Endothelial cell (in vitro differentiated cells): ENCODE measurements around the gene KCTD11. TPM values are rescaled to one million over a fixed set of nuclear protein-coding genes. Genes with fewer than 3 reads are reported as not detected.
"Not testable (repeated sequence)": the region's sequence is repeated elsewhere in the genome, so short reads cannot be mapped to it uniquely, and the experiment has no call there.

Experiments
- DNase-seq: peaks from one replicate; pipeline ENCODE4 v3.0.0; 2021; ENCODE audit warnings: low spot score
- H3K27ac Mint-ChIP-seq: one replicate; pipeline ENCODE4 v1.8.0; 2021; ENCODE audit warnings: mixed read lengths, inconsistent platforms; ENCODE audit not compliant: unreplicated experiment
- H3K27me3 Mint-ChIP-seq: one replicate; pipeline ENCODE4 v1.8.0; 2021; ENCODE audit warnings: mild to moderate bottlenecking, moderate library complexity, mixed read lengths, inconsistent platforms; ENCODE audit not compliant: unreplicated experiment
- H3K36me3 Mint-ChIP-seq: one replicate; pipeline ENCODE4 v1.8.0; 2021; ENCODE audit warnings: mild to moderate bottlenecking, low read depth, mixed read lengths, inconsistent platforms; ENCODE audit not compliant: unreplicated experiment
- H3K4me1 Mint-ChIP-seq: one replicate; pipeline ENCODE4 v1.8.0; 2021; ENCODE audit warnings: mild to moderate bottlenecking, mixed read lengths, inconsistent platforms; ENCODE audit not compliant: unreplicated experiment
- H3K4me3 Mint-ChIP-seq: one replicate; pipeline ENCODE4 v1.8.0; 2021; ENCODE audit warnings: mild to moderate bottlenecking, mixed read lengths, inconsistent platforms; ENCODE audit not compliant: unreplicated experiment
- H3K9me3 Mint-ChIP-seq: one replicate; pipeline ENCODE4 v1.8.0; 2021; ENCODE audit warnings: mixed read lengths, inconsistent platforms; ENCODE audit not compliant: unreplicated experiment
- CTCF ChIP-seq: fragments of 200-600 bp; sonication (generic); IDR thresholded peaks from one replicate; pipeline ENCODE4 v1.5.0; 2021; ENCODE audit warnings: antibody characterized with exemption; ENCODE audit not compliant: unreplicated experiment
- total RNA-seq: library from RNA; stranded (reverse); fragmentation: NEBNext Ultra II Directional; extraction: Animal tissue kit (Norgen Biotek cat#: 25700); gene quantifications from one replicate; pipeline ENCODE4 v1.2.1, GENCODE V29; 2021; ENCODE audit not compliant: unreplicated experiment

KCTD11 gene
- total RNA-seq, 1 donor from 2014 or later = 4.8 TPM

DNA sequence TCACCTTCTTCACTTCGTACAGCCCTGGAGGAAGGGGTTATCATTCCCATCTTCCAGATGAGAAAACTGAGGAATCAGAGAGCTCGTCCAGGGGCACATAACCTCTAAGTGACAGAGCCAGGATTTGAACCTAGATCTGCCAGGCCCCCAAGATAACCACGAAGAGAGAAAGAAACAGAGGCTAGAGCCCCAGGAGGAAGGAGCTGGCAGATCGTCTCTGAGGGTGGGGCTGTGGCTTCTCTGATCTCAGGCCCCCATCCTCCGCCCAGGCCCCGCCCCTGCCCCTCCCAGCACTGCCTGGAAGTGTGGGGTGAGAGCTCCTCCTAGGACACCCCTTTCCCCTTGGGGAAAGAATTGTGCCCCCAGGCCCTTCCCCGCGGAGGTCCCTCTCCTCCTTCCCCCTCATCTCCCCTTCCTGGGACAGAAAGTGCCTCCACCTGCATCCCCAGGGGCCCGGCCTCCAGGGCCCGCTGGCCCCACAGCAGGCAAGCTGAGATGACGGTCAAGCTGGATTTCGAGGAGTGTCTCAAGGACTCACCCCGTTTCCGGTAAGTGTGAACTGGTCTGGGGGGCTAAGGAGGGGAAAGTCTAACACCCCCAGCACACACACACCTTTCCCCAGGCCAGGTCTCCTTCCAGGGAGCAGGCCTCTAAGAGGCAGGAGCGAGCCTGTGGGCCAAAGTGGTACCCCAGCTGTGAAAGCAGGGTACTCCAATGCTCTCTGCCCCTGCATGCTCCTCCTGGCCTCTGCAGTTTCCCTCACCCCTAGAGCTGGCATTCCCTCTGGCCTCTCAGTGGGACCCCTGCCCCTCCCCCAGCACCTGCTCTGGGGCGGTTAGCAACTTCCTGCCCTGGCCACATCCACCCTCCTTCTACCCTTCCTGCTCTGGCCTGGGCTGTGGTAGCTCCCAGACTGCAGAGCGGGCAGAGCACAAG lies 15.5 kb upstream of the KCTD11 start, which contains the start of gene ACAP1:
Gene ACAP1 (plus strand): TSS at position 290 of the 936 bp plus-strand sequence. CDS start 206 bp downstream, at position 496.
- no peak within 1 kb of the TSS for H3K4me3 Mint-ChIP-seq
- no peaks in the 10 kb centered on the region for H3K36me3 Mint-ChIP-seq

DNA sequence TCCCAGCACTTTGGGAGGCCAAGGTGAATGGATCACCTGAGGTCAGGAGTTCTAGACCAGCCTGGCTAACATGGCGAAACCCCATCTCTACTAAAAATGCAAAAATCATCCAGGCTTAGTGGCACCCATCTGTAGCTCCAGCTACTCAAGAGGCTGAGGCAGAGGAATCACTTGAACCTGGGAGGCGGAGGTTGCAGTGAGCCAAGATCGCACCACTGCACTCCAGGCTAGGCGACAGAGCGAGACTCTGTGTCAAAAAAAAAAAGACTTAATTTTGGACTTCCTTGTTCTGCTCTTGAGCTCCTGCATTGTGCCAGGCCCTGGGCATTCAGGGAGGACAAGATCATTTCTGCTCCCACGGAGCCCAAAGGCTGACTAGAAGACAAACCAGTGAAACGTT lies 14.4 kb upstream of the KCTD11 start:
- H3K4me3 Mint-ChIP-seq, H3K9me3 Mint-ChIP-seq, H3K27me3 Mint-ChIP-seq, DNase-seq, H3K36me3 Mint-ChIP-seq: not testable (repeated sequence)
- Mint-ChIP-seq H3K4me1 (peaks cover 15% of the 10 kb centered on the region), H3K27ac (peak overlapping the region; percentile 15)

More for the DNA sequence above, 15.5 kb upstream of the KCTD11 start, which contains the start of gene ACAP1:
- peak; percentile 13 for DNase-seq
- no peak for TF ChIP-seq CTCF
- H3K4me1 Mint-ChIP-seq = peaks cover 15% of the 10 kb centered on the region
- peak within 1 kb of the TSS; percentile 57 for H3K27ac Mint-ChIP-seq
- H3K27me3 Mint-ChIP-seq = peaks cover 2% of the 10 kb centered on the region
- no peaks in the 10 kb centered on the region for H3K9me3 Mint-ChIP-seq

GRCh38 chr17:7340179-7340578 lies 11.8 kb upstream of the KCTD11 start:
- Mint-ChIP-seq H3K9me3 (no peaks in the 10 kb centered on the region), H3K4me3 (no peak overlapping the region), H3K4me1 (peaks cover 15% of the 10 kb centered on the region), H3K27me3 (peaks cover 2% of the 10 kb centered on the region), H3K36me3 (no peaks in the 10 kb centered on the region), H3K27ac (no peak overlapping the region)
- TF ChIP-seq CTCF = no peak
- no peak for DNase-seq

DNA sequence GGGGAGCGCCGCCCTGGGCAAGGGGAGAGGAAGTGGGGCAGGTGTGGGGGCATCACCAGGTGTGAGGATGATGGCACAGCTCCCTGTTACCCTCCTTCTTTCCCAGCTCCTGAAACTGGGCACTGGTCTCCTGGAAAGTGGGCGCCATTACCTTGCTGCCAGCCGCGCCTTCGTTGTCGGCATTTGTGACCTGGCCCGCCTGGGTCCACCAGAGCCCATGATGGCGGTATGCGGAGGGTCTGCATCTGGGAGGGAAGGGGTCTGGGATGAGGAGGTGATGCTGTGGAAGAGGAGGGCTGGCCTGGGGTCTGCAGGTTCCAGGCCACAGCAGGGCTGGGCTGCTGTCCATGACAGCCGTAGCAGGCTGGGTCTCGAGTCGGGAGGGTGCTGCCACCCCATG lies 10.1 kb upstream of the KCTD11 start:
- no peaks in the 10 kb centered on the region for H3K9me3 Mint-ChIP-seq
- no peaks in the 10 kb centered on the region for H3K36me3 Mint-ChIP-seq
- peaks cover 2% of the 10 kb centered on the region for H3K27me3 Mint-ChIP-seq
- no peak overlapping the region for H3K27ac Mint-ChIP-seq
- DNase-seq = no peak
- no peak for TF ChIP-seq CTCF
- no peak overlapping the region for H3K4me3 Mint-ChIP-seq
- peaks cover 6% of the 10 kb centered on the region for H3K4me1 Mint-ChIP-seq

GRCh38 chr17:7343250-7343649 lies 8.7 kb upstream of the KCTD11 start:
- no peak for DNase-seq
- Mint-ChIP-seq H3K4me3 (no peak overlapping the region), H3K9me3 (no peaks in the 10 kb centered on the region), H3K27ac (no peak overlapping the region), H3K4me1 (no peaks in the 10 kb centered on the region), H3K27me3 (no peaks in the 10 kb centered on the region), H3K36me3 (no peaks in the 10 kb centered on the region)
- no peak for TF ChIP-seq CTCF
